GM18873 (cell line): ENCODE data around the gene AOPEP.

ENCODE experiments used
- ATAC-seq: cut with Tn5 transposase; IDR thresholded peaks from one replicate; pipeline ENCODE4 v1.9.1; 2021; ENCODE audit warnings: mild to moderate bottlenecking, moderate library complexity, moderate number of reproducible peaks; ENCODE audit not compliant: unreplicated experiment, low FRiP score

The AOPEP gene

GRCh38 chr9:94907264-94907936, 180.9 kb downstream of the AOPEP start:
- ATAC-seq, result no peak

GRCh38 chr9:94908011-94908563, 181.6 kb downstream of the AOPEP start:
- no peak for ATAC-seq

GRCh38 chr9:94908583-94909249, 182.2 kb downstream of the AOPEP start:
- ATAC-seq, result no peak

- ATAC-seq, result no peak
Measured at GRCh38 chr9:94909250-94909894, 182.9 kb downstream of the AOPEP start.

- ATAC-seq, result no peak
Measured at GRCh38 chr9:94909965-94910730, 183.6 kb downstream of the AOPEP start.

GRCh38 chr9:94911211-94911610, 184.7 kb downstream of the AOPEP start:
- ATAC-seq, result no peak

GRCh38 chr9:94911986-94912635, 185.6 kb downstream of the AOPEP start:
- no peak for ATAC-seq

GRCh38 chr9:94912700-94913249, 186.3 kb downstream of the AOPEP start:
- ATAC-seq, result no peak

GRCh38 chr9:94913550-94913949, 187.1 kb downstream of the AOPEP start:
- no peak for ATAC-seq

- ATAC-seq, result no peak
Measured at GRCh38 chr9:94915476-94916450, 189.3 kb downstream of the AOPEP start.

- no peak for ATAC-seq
Measured at GRCh38 chr9:94916956-94917355, 190.5 kb downstream of the AOPEP start.

GRCh38 chr9:94918038-94918753, 191.7 kb downstream of the AOPEP start:
- ATAC-seq, result no peak

- no peak for ATAC-seq
Measured at GRCh38 chr9:94919376-94920098, 193.0 kb downstream of the AOPEP start.

- no peak for ATAC-seq
Measured at GRCh38 chr9:94920420-94921091, 194.1 kb downstream of the AOPEP start.

- no peak for ATAC-seq
Measured at GRCh38 chr9:94921092-94921471, 194.6 kb downstream of the AOPEP start.

GRCh38 chr9:94921656-94922055, 195.2 kb downstream of the AOPEP start:
- no peak for ATAC-seq

GRCh38 chr9:94922098-94922607, 195.7 kb downstream of the AOPEP start:
- ATAC-seq, result no peak
